K562 (cell line): ENCODE data around the gene INSR. TPM values are rescaled to one million over a fixed set of nuclear protein-coding genes. Genes with fewer than 3 reads are reported as not detected.

Experiments
- ATAC-seq: fragments of 200-7000 bp; cut with Tn5 transposase; 3 replicates; pipeline ENCODE4 v1.9.1; 2020; ENCODE audit warnings: moderate library complexity
- BruUV-seq: library from RNA; stranded (reverse); fragments of 400-500 nt; replicated peaks from 2 replicates; lab custom pipeline; 2021; lab: Mats Ljungman, UMichigan
- CTCF ChIA-PET: fragments of 300-600 bp; formaldehyde crosslinking; extraction: SDS; loops from one replicate; lab custom pipeline; 2021; ENCODE audit warnings: low intra/inter-chr PET ratio; lab: Yijun Ruan, JAX
- POLR2A ChIA-PET: fragments of 300-600, 350-650 bp; sonication (Branson Sonifier 250); formaldehyde crosslinking; extraction: SDS; loops from one replicate; lab custom pipeline; 2021; ENCODE audit warnings: antibody characterized with exemption, inconsistent platforms; lab: Yijun Ruan, JAX
- DNase-seq, 4 experiments: peaks; one replicate each; pipeline versions ENCODE4 v3.0.0 to v3.0.0-alpha.2; 2011 to 2018; ENCODE audit warnings: low spot score in 3 of 4, mixed read lengths in 3 of 4; ENCODE audit errors: extremely low read depth in 1 of 4
- FAIRE-seq: peaks from 2 replicates; lab custom pipeline; 2011; peaks lifted over from hg19 to GRCh38; lab: Jason Lieb, UNC
- H2AFZ ChIP-seq: 2 replicates; pipeline ENCODE4 v1.6.0; 2011; ENCODE audit warnings: low read depth, low read length, control low read depth, inconsistent platforms
- H3K27ac ChIP-seq: fragments of 200-600 bp; 3 replicates; pipeline ENCODE4 v1.8.0; 2011; ENCODE audit warnings: low read depth, mild to moderate bottlenecking, control low read depth, inconsistent platforms, low read length, moderate library complexity, mixed read lengths; ENCODE audit errors: extremely low read depth
- H3K27me3 ChIP-seq, 2 experiments: fragments of 300-600 bp in 1 of 2; 2 replicates in 1 of 2; 3 replicates in 1 of 2; pipeline versions ENCODE4 v1.6.0 to v1.8.0; 2011; ENCODE audit warnings: inconsistent platforms in 2 of 2, low read length in 2 of 2, mild to moderate bottlenecking in 1 of 2, mixed read lengths in 1 of 2, moderate library complexity in 1 of 2; ENCODE audit not compliant: control insufficient read depth in 2 of 2, insufficient read depth in 2 of 2
- H3K36me3 ChIP-seq: fragments of 300-600 bp; 3 replicates; pipeline ENCODE4 v1.8.0; 2011; ENCODE audit warnings: mild to moderate bottlenecking, low read length, inconsistent platforms; ENCODE audit not compliant: control insufficient read depth, insufficient read depth
- H3K4me1 ChIP-seq, 2 experiments: fragments of 200-600 bp in 1 of 2; replicated peaks in 1 of 2; 2 replicates in 1 of 2; 3 replicates in 1 of 2; pipeline versions ENCODE4 v1.5.1 to v1.8.0; 2011; ENCODE audit warnings: inconsistent platforms in 2 of 2, low read length in 2 of 2, mild to moderate bottlenecking in 1 of 2, mixed read lengths in 1 of 2, moderate library complexity in 1 of 2; ENCODE audit not compliant: control insufficient read depth in 2 of 2, insufficient read depth in 2 of 2
- H3K4me2 ChIP-seq: 2 replicates; pipeline ENCODE4 v1.6.1; 2011; ENCODE audit warnings: low read length, control low read depth, inconsistent platforms, mixed read lengths; ENCODE audit not compliant: insufficient read depth
- H3K4me3 ChIP-seq: fragments of 200-600 bp; sonication (generic), shearing (Covaris generic); 2 replicates; pipeline ENCODE4 v1.5.1; 2016; ENCODE audit warnings: control low read depth, inconsistent platforms
- H3K79me2 ChIP-seq: fragments of 200-600 bp; 3 replicates; pipeline ENCODE4 v1.8.0; 2011; ENCODE audit warnings: low read length, inconsistent platforms; ENCODE audit not compliant: control insufficient read depth, insufficient read depth
- H3K9ac ChIP-seq, 2 experiments: 2 replicates each; pipeline versions ENCODE4 v1.6.0 to v1.6.1; 2011; ENCODE audit warnings: low read depth in 2 of 2, low read length in 2 of 2, control low read depth in 1 of 2, inconsistent platforms in 1 of 2, mild to moderate bottlenecking in 1 of 2, mixed read lengths in 1 of 2; ENCODE audit not compliant: insufficient read depth in 1 of 2
- H3K9me1 ChIP-seq: one replicate; pipeline ENCODE4 v1.6.0; 2011; ENCODE audit warnings: inconsistent platforms, mild to moderate bottlenecking, low read length, moderate library complexity; ENCODE audit not compliant: control insufficient read depth, insufficient read depth
- H3K9me3 ChIP-seq: replicated peaks from 2 replicates; pipeline ENCODE4 v1.5.1; 2011; ENCODE audit warnings: low read depth, low read length, inconsistent platforms; ENCODE audit not compliant: control insufficient read depth, insufficient read depth
- H4K20me1 ChIP-seq: replicated peaks from 2 replicates; pipeline ENCODE4 v1.6.1; 2011; ENCODE audit warnings: low read length, inconsistent platforms, mixed read lengths; ENCODE audit not compliant: control insufficient read depth, insufficient read depth
- FOXK2 ChIP-seq, 2 experiments: fragments of 450-650 bp; IDR thresholded peaks in 1 of 2; conservative IDR thresholded peaks in 1 of 2; 2 replicates each; pipeline ENCODE4 v1.6.1; 2016; ENCODE audit warnings: low read depth in 2 of 2, mild to moderate bottlenecking in 1 of 2
- KDM1A ChIP-seq, 2 experiments: fragments of 450-650 bp; IDR thresholded peaks; 2 replicates each; pipeline ENCODE4 v1.6.1; 2016; ENCODE audit warnings: mild to moderate bottlenecking in 2 of 2
- RBM25 ChIP-seq: fragments of 200-400 bp; formaldehyde crosslinking; IDR thresholded peaks from 2 replicates; pipeline ENCODE4 v1.6.1; 2018; ENCODE audit warnings: low read length, low read depth, moderate library complexity; ENCODE audit not compliant: severe bottlenecking
- TRIM24 ChIP-seq, 2 experiments: fragments of 450-650 bp; IDR thresholded peaks; 2 replicates each; pipeline ENCODE4 v1.6.1; 2016
- ZNF121 ChIP-seq: sonication (generic); formaldehyde crosslinking; conservative IDR thresholded peaks from 2 replicates; pipeline ENCODE4 v1.8.0; 2022; ENCODE audit warnings: missing genetic modification reagents
- ZNF146 ChIP-seq: IDR thresholded peaks from one replicate; pipeline ENCODE4 v1.6.1; 2018; ENCODE audit warnings: missing compliant biosample characterization; ENCODE audit not compliant: unreplicated experiment
- ZNF707 ChIP-seq: fragments of 250-450 bp; sonication (Bioruptor Pico); conservative IDR thresholded peaks from 2 replicates; pipeline ENCODE4 v1.8.0; 2022; ENCODE audit warnings: inconsistent platforms, mild to moderate bottlenecking, moderate library complexity
- WGBS: fragments of 100-300 bp; shearing (Covaris generic); methylation state at CpG from one replicate; pipeline ENCODE4 v1.1.6; 2016; ENCODE audit warnings: low coverage, mixed read lengths; ENCODE audit not compliant: insufficient coverage; ENCODE audit errors: missing lambda C conversion rate; 5-methylcytosine and 5-hydroxymethylcytosine counted together
- in situ Hi-C: fragments of 300-500 bp; cut with MboI; formaldehyde crosslinking; loops from 4 replicates; pipeline ENCODE4 v1.15.0; 2018; ENCODE audit warnings: inconsistent platforms, mixed read lengths
- intact Hi-C: fragments of 100-400 bp; cut with micrococcal nuclease; formaldehyde crosslinking; loops from 2 replicates; pipeline ENCODE4 v1.14.2; 2022
- polyA plus RNA-seq, 8 experiments: library from polyadenylated mRNA; depleted of rRNA in 4 of 8; stranded (reverse) in 5 of 8; unstranded in 3 of 8; fragments of >200 nt; fragmentation: Nextera tagmentation in 2 of 8; fragmentation: Illumina TruSeq in 1 of 8; extraction: Ambion mirVana in 2 of 8; extraction: Trizol in 1 of 8; gene quantifications; 2 replicates each; pipeline versions ENCODE4 v1.2.1 to v1.2.3, GENCODE V29; 2011 to 2014; ENCODE audit warnings: inconsistent platforms in 1 of 8, missing spikeins in 1 of 8
- total RNA-seq, 7 experiments: library from RNA; depleted of rRNA in 6 of 7; stranded (reverse); fragments of >200 nt in 6 of 7; fragmentation: Illumina TruSeq in 2 of 7; extraction: Trizol in 2 of 7; gene quantifications; 2 replicates each; pipeline versions ENCODE4 v1.2.1 to v1.2.3, GENCODE V29; 2011 to 2021; ENCODE audit warnings: low replicate concordance in 1 of 7
- TF ChIP-seq, protein P1 (sequence below), 2 experiments: fragments of 450-650 bp; formaldehyde crosslinking in 1 of 2; IDR thresholded peaks; 2 replicates each; pipeline versions ENCODE4 v1.4.0 to v1.6.1; 2014 to 2020; ENCODE audit warnings: mild to moderate bottlenecking in 2 of 2, borderline replicate concordance in 1 of 2, low read depth in 1 of 2
- TF ChIP-seq, protein P2 (sequence below): fragments of 450-650 bp; IDR thresholded peaks from 2 replicates; pipeline ENCODE4 v1.6.1; 2018; ENCODE audit not compliant: partially characterized antibody

Gene INSR
- total and polyA plus RNA-seq, 9 of the 15 experiments (the other 6 are each of a cell fraction or from before 2014, with no cell fraction given), result 0.04 to 0.88 (median 0.41) TPM

DNA sequence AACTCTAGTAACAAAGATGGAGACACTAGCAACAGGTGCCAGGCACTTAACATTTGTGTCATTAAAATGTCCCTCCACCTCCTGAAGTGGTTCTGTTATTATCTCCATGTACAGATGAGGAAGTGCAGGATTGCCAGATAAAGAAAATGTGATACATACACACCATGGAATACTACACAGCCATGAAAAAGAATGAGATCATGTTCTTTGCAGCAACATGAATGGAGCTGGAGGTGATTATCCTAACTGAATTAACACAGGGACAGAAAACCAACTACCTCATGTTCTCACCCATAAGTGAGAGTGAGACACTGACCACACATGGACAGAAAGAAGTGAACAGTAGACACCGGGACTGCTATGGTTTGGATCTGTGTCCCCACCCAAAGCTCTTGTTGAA, 164.2 kb downstream of the INSR start:
- H4K20me1 ChIP-seq, result no peaks in the 10 kb centered on the region; the same call in 1 of the 2 replicates
- intact Hi-C loops (no loop called here), in situ Hi-C loops (no loop called here)
- ChIA-PET POLR2A (interaction anchor here (0.5 to 0.7 kb wide), 2 partner anchors 211 to 731 kb away, joined by 3 to 4 read pairs; no protein-coding TSS in a partner anchor), CTCF (no interaction called here)
- no peak overlapping the region for H3K4me3 ChIP-seq
- ATAC-seq, result no peak
- FAIRE-seq, result no peak
- H3K27me3 ChIP-seq, result peaks cover 3 to 13% of the 10 kb centered on the region in 2 experiments; a peak in 2 of 5 replicates
- no peaks in the 10 kb centered on the region for H3K9me3 ChIP-seq
- no peak overlapping the region for H3K4me2 ChIP-seq
- DNase-seq, result no peak
- WGBS, result 21% methylated on average over 1 of the region's 1 CpG
- H2AFZ ChIP-seq, result no peak overlapping the region
- H3K4me1 ChIP-seq, result no peaks in the 10 kb centered on the region
- no peaks in the 10 kb centered on the region for H3K36me3 ChIP-seq
- H3K9me1 ChIP-seq, result no peaks in the 10 kb centered on the region
- no peak overlapping the region for H3K9ac ChIP-seq
- H3K79me2 ChIP-seq, result no peaks in the 10 kb centered on the region
- no peak for TF ChIP-seq ZNF121 (CRISPR knock-in tag)
- TF ChIP-seq, protein P1, sequence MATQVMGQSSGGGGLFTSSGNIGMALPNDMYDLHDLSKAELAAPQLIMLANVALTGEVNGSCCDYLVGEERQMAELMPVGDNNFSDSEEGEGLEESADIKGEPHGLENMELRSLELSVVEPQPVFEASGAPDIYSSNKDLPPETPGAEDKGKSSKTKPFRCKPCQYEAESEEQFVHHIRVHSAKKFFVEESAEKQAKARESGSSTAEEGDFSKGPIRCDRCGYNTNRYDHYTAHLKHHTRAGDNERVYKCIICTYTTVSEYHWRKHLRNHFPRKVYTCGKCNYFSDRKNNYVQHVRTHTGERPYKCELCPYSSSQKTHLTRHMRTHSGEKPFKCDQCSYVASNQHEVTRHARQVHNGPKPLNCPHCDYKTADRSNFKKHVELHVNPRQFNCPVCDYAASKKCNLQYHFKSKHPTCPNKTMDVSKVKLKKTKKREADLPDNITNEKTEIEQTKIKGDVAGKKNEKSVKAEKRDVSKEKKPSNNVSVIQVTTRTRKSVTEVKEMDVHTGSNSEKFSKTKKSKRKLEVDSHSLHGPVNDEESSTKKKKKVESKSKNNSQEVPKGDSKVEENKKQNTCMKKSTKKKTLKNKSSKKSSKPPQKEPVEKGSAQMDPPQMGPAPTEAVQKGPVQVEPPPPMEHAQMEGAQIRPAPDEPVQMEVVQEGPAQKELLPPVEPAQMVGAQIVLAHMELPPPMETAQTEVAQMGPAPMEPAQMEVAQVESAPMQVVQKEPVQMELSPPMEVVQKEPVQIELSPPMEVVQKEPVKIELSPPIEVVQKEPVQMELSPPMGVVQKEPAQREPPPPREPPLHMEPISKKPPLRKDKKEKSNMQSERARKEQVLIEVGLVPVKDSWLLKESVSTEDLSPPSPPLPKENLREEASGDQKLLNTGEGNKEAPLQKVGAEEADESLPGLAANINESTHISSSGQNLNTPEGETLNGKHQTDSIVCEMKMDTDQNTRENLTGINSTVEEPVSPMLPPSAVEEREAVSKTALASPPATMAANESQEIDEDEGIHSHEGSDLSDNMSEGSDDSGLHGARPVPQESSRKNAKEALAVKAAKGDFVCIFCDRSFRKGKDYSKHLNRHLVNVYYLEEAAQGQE (IDR thresholded peaks at IDR 0.05; ENCODE audit: borderline replicate concordance), result no peak
- TF ChIP-seq, protein P1 (CRISPR knock-in tag; IDR thresholded peaks at IDR 0.05; ENCODE audit: low read depth), result no peak
- peak; percentile 92 for TF ChIP-seq ZNF146 (CRISPR knock-in tag)
- no peak for TF ChIP-seq ZNF707 (CRISPR knock-in tag)
- peak; percentile 32 for TF ChIP-seq RBM25
- no peak for TF ChIP-seq TRIM24 (IDR thresholded peaks at IDR 0.05)
- TF ChIP-seq, protein P2, sequence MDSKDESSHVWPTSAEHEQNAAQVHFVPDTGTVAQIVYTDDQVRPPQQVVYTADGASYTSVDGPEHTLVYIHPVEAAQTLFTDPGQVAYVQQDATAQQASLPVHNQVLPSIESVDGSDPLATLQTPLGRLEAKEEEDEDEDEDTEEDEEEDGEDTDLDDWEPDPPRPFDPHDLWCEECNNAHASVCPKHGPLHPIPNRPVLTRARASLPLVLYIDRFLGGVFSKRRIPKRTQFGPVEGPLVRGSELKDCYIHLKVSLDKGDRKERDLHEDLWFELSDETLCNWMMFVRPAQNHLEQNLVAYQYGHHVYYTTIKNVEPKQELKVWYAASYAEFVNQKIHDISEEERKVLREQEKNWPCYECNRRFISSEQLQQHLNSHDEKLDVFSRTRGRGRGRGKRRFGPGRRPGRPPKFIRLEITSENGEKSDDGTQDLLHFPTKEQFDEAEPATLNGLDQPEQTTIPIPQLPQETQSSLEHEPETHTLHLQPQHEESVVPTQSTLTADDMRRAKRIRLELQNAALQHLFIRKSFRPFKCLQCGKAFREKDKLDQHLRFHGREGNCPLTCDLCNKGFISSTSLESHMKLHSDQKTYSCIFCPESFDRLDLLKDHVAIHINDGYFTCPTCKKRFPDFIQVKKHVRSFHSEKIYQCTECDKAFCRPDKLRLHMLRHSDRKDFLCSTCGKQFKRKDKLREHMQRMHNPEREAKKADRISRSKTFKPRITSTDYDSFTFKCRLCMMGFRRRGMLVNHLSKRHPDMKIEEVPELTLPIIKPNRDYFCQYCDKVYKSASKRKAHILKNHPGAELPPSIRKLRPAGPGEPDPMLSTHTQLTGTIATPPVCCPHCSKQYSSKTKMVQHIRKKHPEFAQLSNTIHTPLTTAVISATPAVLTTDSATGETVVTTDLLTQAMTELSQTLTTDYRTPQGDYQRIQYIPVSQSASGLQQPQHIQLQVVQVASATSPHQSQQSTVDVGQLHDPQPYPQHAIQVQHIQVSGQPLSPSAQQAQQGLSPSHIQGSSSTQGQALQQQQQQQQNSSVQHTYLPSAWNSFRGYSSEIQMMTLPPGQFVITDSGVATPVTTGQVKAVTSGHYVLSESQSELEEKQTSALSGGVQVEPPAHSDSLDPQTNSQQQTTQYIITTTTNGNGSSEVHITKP, result no peak
- 0 out of 4 replicates have a peak, but pooled peaks of 1 of the 2 experiments have one; percentile 15 for TF ChIP-seq KDM1A (IDR thresholded peaks at IDR 0.05)
- no peak for TF ChIP-seq FOXK2 (conservative IDR thresholded peaks at IDR 0.05 in 1 of 2, IDR thresholded peaks at IDR 0.05 in 1 of 2; ENCODE audit: low read depth in 2 of 2)
- H3K27ac ChIP-seq, result no peak overlapping the region
- no TSS peak for BruUV-seq
